Transverse colon (tissue), 4 donors: ENCODE data around the gene PCDHA10.

Experiments
- CTCF ChIP-seq, 5 experiments: fragments of 200-600 bp in 3 of 5; fragments of 450-650 bp in 2 of 5; sonication (generic) in 3 of 5; IDR thresholded peaks; 1 replicate in 2 of 5; 2 replicates in 3 of 5; pipeline ENCODE4 v1.5.1; 2016 to 2017; ENCODE audit warnings: antibody characterized with exemption in 5 of 5, inconsistent platforms in 3 of 5, mild to moderate bottlenecking in 2 of 5, moderate library complexity in 1 of 5
- EP300 ChIP-seq: sonication (generic); formaldehyde crosslinking; IDR thresholded peaks from one replicate; pipeline ENCODE4 v1.6.1; 2017; ENCODE audit warnings: antibody characterized with exemption, low read depth
- POLR2A ChIP-seq: fragments of 450-650 bp; IDR thresholded peaks from one replicate; pipeline ENCODE4 v1.6.1; 2016; ENCODE audit warnings: antibody characterized with exemption, mild to moderate bottlenecking, moderate library complexity
- POLR2AphosphoS5 ChIP-seq, 3 donors: sonication (generic); formaldehyde crosslinking; IDR thresholded peaks; one replicate each; pipeline ENCODE4 v1.6.1; 2016; ENCODE audit warnings: antibody characterized with exemption in 3 of 3

DNA sequence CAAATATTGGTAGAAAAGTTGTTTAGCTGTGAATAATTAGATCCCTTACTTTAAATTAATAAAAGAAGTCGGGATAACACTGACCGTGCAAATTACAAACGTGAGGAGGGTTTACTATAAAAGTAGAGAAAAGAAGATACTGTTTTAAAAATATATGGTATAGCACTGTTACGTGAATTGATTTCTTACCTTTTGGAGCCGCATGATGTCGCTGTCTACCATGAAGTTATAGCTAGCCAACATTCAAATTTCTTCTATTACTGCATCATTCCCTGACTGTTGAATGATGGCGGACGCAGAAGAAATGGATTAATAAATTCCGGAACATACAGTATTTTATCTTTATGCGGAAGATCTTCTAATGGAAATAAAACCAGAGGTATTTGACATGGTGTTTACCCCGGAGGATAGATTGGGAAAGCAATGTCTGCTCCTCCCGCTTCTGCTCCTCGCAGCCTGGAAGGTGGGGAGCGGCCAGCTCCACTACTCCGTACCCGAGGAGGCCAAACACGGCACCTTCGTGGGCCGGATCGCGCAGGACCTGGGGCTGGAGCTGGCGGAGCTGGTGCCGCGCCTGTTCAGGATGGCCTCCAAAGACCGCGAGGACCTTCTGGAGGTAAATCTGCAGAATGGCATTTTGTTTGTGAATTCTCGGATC is 27.9 kb upstream of the PCDHA10 start, which contains the start of gene PCDHA6:
- no peak for TF ChIP-seq CTCF (IDR thresholded peaks at IDR 0.05)
- TF ChIP-seq EP300 = no peak
- TF ChIP-seq POLR2A = no peak
- no peak for TF ChIP-seq POLR2AphosphoS5 (IDR thresholded peaks at IDR 0.05)
